Adrenal gland (tissue), 5 donors: Measurements from ENCODE around the gene CDC25B.

Experiments
- CTCF ChIP-seq, 6 experiments: fragments of 450-650 bp in 4 of 6; fragments of 200-600 bp in 2 of 6; sonication (generic) in 1 of 6; IDR thresholded peaks; 1 replicate in 5 of 6; 2 replicates in 1 of 6; pipeline versions ENCODE4 v1.5.1 to v1.8.0; 2016 to 2021; ENCODE audit warnings: antibody characterized with exemption in 6 of 6, mild to moderate bottlenecking in 2 of 6, moderate library complexity in 1 of 6
- POLR2A ChIP-seq, 2 donors: fragments of 450-650 bp; IDR thresholded peaks; one replicate each; pipeline ENCODE4 v1.6.1; 2017; ENCODE audit warnings: antibody characterized with exemption in 2 of 2, mild to moderate bottlenecking in 2 of 2, moderate library complexity in 1 of 2
- donor health status: DM: no; HTN: no; CAD: no.

DNA sequence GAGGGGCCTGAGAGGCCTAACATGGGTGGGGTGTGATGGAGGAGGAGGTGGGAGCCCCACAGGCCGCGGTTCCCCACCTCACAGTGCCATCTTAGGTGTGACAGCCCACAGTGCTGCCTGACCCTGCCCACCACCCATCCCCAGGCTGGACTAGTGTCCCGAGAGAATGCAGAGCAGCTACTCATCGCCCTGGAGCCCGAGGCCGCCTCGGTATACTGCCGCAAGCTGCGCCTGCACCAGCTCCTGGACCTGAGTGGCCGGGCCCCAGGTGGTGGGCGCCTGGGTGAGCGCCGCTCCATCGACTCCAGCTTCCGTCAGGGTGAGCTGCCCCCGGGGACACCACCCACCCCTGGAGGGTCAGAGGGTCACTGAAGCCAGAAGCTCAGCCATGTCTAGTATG, 48.0 kb upstream of the CDC25B start:
- TF ChIP-seq CTCF (IDR thresholded peaks at IDR 0.05) (no peak), POLR2A (IDR thresholded peaks at IDR 0.05) (no peak)
